Measurements from ENCODE around the gene BAZ1B.
"Not testable (repeated sequence)": the region's sequence is repeated elsewhere in the genome, so short reads cannot be mapped to it uniquely, and the experiment has no call there.

BAZ1B gene

DNA sequence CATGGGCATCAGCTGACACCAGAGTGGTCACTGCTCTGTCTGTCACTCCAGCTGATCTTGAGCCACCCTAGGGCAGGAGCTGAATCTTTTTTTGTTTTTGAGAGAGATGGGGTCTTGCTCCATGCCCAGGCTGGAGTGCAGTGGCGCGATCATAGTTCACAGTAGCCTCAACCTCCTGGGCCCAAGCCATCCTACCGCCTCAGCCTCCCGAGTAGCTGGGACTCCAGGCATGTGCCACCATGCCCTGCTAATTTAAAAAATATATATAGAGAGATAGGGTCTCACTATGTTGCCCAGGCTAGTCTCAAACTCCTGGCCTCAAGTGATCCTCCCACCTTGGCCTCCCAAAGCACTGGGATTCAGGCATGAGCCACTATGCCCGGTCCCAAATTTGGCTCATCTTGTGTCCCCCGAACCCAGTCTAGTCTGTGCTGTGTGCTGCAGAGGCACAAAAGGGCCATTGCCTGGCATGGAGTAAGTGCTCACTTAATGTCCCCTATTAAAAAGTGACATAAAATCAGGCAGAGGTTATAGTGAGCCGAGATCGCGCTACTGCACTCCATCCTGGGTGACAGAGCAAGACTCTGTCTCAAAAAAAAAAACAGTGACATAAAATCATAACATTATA lies 96.6 kb downstream of the BAZ1B start:
- no peak for DNase-seq (ENCODE audit: low spot score)

DNA sequence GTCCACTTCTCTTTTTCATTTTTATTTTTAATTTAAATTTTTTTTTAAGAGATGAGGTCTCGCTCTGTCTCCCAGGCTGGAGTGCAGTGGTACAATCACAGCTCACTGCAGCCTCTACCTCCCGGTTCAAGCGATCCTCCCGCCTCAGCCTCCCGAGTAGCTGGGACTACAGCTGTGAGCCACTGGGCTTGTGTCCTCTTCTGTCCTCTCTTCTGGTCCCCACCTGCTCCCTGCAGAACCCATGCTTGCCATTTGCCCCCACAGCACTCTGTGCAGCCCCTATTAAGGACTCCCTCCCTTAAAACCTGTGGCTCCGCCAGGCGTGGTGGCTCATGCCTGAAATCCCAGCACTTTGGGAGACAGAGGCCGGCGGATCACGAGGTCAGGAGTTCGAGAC lies 97.6 kb downstream of the BAZ1B start:
- DNase-seq (ENCODE audit: low spot score) = no peak

DNA sequence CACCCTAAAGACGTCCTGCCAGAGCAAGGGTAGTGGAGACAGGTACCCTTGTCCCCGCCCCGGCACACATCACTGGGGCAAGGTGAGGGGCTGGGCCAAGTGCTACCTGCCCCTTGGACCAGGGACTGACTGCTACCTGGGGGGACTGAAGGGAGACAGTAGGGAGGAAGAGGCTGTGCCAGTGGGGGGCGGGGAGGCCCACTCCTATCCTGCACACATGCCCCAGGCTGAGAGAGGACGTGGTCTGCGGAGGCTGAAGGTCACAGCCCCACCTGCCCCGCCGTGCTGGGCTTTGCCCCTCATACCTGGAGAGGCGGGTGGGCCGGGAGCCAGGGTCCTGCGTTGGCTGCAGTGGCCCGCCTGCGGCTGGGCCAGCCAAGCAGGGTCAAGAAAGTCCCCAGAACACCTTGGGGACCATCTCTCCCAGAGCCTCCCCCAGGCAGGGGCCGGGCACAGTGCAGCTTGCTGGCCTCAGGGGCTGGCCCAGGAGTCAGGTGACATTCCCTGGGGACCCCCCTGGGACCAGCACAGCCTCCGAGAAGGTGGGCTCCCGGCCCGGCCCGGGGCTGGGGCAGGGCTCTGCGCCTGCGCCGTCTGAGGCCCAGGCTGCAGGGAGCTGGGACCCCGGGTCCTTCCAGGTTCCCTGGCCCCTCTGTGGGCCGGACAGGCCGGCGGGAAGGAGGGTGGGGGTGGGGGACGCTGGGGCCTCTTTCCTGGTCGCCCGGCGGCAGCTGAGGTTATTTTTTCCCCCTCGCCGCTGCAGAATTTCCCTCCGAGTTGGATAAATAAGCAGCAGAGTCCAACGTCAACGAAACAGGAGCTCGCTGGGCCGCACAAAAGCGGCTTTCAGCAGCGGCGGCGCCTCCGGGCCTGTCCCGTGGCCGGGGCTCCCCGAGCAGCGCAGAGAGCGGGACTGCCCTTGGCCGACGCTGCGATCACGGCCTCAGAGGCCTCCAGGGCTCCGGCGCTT lies 98.3 kb downstream of the BAZ1B start:
- DNase-seq (ENCODE audit: low spot score) = peak; percentile 23

DNA sequence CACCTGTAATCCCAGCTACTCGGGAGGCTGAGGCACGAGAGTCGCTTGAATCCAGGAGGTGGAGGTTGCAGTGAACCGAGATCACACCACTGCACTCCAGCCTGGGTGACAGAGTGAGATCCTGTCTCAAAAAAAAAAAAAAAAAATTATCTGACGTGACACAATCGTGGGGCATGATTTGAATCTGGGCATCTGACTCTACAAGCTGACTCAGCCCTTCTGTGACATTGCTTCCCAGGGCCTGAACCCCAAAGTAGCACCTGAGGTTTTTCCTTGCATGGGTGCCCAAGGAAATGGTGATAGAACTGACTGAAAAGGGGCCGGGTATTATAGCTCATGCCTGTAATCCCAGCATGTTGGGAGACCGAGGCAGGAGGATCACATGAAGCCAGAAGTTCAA lies 101.5 kb downstream of the BAZ1B start:
- not testable (repeated sequence) for DNase-seq (ENCODE audit: low spot score)

DNA sequence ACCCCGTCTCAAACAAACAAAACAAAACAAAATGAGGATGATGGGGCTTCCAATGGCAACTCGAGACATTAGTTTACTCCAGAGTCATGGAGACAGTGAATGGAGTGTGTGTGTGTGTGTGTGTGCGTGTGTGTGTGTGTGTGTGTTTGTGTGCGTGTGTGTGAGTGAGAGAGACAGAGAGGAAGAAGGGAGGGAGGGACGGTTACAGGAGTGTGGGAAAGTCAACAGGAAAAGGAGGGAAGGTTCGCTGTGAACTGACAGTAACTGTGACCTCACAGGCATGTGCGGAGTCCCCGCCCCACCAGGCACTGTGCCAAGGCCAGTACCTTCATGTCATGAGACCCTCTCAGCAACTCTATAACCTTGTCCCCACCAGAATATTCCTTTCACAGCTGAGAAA lies 102.1 kb downstream of the BAZ1B start:
- not testable (repeated sequence) for DNase-seq (ENCODE audit: low spot score)

DNA sequence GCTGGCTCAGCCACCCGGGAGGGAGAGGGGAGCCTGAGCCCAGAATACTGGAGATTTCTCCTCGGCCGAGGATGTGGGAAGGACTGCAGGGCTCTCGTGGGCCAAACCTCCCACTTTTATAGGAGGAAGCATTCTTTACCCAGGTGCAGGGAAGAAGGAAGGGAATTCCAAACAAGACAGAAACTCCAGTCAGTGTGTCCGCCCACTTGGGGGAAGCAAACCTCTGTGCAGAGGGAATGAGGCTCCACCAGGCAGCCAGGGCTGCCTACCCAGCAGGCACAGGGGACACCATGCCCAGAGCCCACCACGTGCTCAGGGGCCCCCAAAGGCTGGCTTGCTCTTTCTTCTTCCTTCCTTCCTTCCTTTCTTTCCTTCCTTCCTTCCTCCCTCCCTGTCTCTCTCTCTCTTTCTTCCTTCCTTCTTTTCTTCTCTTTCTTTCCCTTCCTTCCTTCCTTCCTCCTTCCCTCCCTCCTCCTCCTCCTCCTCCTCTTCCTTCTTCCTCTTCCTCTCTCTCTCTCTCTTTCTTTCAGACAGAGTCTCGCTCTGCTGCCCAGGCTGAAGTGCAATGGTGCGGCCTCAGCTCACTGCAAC lies 103.9 kb downstream of the BAZ1B start:
- DNase-seq (ENCODE audit: low spot score) = no peak

DNA sequence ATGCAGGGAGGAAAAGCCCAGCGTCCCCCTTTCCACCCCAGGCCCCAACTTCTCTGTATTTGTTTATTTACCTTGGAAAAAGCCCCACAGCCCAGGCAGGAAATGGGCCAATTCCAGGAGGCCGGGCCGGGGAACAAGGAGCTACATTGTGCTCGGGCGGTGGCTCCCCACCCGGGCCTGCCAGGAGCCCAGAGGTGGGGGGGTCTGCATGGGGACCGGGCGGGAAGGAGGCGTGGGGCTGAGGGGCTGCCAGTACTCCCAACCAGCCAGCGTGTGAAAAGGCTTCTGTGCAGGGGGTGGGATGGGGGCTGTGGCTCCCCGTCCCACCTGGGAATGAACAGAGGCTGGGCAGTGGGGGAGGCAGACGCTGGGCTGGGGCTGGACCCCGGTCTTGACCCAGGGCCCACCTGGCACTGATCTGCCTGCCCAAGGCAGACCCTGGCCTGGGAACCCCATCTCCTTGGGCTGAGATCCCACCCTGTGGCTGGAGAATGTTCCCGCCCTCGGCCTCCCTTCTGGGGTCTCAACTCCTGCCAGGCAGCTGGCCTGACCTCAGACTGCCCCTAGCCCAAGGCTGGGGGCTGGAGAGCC lies 111.5 kb downstream of the BAZ1B start:
- not testable (repeated sequence) for DNase-seq (ENCODE audit: low spot score)

DNA sequence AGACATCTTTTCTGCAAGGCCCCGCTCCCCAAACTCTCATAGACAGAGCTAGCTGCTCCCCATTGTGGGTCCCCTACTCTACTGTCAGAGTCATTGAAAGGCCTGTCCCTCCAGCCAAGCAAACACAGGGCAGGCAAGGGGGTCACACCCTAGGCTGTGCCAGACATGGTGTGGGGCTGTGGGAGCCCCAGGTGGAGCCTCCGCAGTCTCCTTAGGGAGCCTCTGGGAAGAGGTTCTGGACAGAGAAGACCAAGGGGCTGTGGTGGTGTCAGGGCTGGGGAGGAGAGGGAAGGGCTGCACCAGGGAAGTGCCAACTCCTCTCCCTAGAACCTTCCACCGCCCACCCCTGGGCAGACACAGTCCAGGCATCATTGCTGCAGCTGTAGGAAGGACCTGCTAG lies 117.2 kb downstream of the BAZ1B start:
- not testable (repeated sequence) for DNase-seq (ENCODE audit: low spot score)

DNA sequence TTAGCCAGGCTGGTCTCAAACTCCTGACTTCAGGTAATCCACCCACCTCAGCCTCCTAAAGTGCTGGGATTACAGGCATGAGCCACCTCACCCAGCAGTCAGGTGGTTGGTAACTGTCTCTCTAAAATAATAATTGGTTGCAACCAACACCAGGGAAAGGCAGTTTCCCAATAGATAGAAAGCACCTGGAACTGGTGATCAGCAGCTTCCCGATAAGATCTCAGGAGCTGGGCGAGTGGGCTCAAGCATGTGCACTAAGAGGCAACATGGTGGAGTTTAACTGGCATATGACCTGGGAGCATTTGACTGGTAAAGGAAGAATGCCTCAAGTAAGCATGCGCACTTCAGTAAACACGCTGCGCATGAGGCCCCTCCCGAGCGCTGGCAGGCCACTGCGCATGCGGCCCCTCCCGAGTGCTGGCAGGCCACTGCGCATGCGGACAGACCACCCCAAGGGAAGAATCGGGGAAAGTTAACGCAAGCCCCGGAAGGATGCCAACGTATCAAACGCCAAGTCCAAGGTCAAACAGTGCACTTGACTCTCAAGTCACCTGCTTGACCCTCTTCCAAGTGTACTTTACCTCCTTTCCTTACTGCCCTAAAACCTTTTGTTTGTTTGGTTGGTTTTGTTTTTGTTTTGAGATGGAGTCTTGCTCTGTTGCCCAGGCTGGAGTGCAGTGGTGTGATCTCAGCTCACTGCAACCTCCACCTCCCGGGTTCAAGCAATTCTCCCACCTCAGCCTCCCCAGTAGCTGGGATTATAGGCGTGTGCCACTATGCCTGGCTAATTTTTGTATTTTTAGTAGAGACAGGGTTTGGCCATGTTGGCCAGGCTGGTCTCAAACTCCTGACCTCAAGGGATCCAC lies 122.7 kb downstream of the BAZ1B start:
- peak; percentile 54 for DNase-seq (ENCODE audit: low spot score)

DNA sequence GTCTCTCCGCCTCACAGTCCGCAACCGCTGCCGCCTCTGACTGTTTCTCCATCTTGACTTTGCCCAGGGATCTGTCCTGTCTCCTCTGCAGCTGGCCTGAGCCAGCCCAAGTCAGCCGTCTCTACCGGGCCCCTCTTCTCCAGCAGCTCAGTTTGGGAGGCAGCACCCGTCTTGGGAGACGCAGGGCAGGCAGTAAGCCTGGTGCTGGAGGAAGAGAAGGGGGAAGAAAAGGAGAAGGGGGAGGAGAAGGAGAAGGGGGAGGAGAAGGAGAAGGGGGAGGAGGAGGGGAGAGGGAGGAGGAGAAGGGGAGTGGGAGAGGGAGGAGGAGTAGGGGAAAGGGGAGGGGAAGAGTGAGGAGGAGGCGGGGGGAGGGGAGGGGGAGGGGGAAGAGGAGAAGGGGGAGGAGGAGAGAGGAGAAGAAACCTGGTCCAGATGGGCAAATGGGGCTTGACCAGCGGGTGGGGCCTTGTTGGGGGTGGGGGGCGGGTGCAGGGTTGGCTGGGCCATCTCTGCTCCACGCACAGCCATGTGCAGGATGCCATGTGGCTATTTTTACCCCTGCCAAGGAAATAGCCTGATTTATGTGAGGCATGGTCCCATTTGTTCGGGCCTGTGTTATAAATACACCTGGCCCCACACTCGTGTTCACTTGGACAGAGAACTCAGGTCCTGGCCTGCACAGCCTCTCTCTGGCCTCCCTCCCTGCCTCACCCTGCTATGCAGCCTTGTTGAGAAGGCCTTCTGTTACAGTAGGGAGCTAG lies 124.4 kb downstream of the BAZ1B start:
- DNase-seq (ENCODE audit: low spot score) = no peak

DNA sequence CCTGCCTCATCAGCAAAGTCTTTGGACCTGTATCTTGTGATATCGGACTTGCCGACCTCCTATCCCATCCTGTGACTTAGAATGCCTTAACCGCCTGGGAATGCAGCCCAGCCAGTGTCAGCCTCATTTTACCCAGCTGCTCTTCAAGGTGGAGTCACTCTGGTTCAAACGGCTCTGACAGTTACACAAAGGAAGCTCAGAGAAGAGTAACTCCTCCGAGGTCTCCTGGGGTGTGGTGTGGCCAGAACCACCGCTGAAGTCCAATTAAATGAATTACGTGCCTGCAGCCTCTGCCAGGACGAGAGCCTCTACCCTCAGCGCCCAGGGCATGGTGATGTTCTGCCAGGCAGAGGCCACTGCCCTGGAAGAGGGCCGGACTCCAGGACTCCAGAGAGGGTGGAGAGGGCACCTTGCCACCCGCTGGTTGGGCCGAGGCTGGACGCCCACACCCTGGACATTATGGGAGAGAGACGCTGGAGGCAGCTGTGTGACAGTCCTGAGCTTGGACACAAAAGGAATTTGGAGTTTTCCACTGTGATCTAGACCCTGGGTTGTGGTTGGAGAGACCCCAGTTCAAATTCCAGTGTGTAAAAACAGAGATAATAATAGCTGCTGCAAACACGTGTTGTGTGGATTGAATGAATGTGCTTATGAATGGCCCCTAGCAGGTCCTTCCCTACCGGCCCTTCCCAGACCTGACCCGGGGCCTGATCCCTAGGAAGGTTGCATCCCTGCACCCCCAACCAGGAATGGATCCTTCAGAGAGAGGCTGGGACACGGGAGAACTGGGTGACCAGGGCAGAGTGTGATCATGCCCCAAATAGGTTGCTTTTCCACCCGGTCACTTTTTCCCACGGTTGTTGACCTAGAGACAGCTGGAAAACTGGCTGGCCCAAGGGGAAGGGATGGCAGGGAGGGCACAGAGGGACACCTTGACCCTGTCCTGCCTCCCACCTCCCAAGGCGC lies 126.3 kb downstream of the BAZ1B start:
- DNase-seq (ENCODE audit: low spot score) = no peak

DNA sequence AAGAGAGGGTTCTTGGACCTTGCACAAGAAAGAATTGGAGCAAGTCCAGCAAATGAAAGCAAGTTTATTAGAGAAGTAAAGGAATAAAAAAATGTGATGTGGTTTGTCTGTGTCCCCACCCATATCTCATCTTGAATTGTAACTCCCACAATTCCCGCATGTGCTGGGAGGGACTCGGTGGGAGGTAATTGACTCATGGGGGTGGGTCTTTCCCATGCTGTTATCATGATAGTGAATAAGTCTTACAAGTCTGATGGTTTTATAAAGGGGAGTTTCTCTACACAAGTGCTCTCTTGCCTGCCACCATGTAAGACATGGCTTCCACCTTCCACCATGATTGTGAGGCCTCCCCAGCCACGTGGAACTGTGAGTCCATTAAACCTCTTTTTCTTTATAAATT lies 127.7 kb downstream of the BAZ1B start:
- DNase-seq (ENCODE audit: low spot score) = no peak

DNA sequence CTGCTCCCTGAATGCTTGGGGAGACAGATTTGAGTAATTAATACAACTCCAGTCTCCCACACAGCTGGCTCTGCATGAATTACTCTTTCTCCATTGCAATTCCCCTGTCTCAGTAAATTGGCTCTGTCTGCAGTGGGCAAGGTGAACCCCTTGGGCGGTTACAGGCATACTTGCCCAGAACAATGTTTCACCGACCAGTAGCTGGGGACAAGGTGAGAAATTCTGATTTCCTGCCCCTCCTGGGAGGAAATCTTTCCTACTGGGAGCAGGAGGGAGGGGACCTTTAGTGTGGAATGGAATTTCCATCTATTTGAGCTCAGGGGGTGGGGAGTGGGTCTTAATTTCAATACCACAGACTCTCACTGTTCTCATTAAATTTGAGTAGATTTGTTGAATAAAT lies 130.7 kb downstream of the BAZ1B start:
- DNase-seq (ENCODE audit: low spot score) = no peak

Data from AG08395 (cell line).